H1 (cell line): ENCODE data around the gene APLP2. TPM values are rescaled to one million over a fixed set of nuclear protein-coding genes. Genes with fewer than 3 reads are reported as not detected.

Experiments
- polyA plus RNA-seq, 7 experiments: library from polyadenylated mRNA; depleted of rRNA in 3 of 7; stranded (reverse) in 5 of 7; unstranded in 2 of 7; fragments of >200 nt in 5 of 7; fragments of 200-250 nt in 2 of 7; gene quantifications; 1 replicate in 5 of 7; 2 replicates in 1 of 7; 4 replicates in 1 of 7; pipeline versions ENCODE4 v1.2.1 to v1.2.3, GENCODE V29; 2011 to 2013; ENCODE audit warnings: missing spikeins in 2 of 7, mixed read lengths in 2 of 7
- total RNA-seq: library from RNA; stranded (reverse); fragmentation: NEBNext Ultra II Directional; extraction: Animal tissue kit (Norgen Biotek cat#: 25700); gene quantifications from 2 replicates; pipeline ENCODE4 v1.2.1, GENCODE V29; 2021
- TF ChIP-seq, protein P1 (sequence below), 3 experiments: IDR thresholded peaks; 1 replicate in 2 of 3; 2 replicates in 1 of 3; pipeline versions ENCODE4 v1.5.1 to v1.6.1; 2011; ENCODE audit warnings: low read length in 3 of 3, mild to moderate bottlenecking in 3 of 3, inconsistent platforms in 2 of 3, low read depth in 1 of 3, moderate library complexity in 1 of 3; ENCODE audit not compliant: insufficient read depth in 1 of 3; ENCODE audit errors: control extremely low read depth in 1 of 3

Gene APLP2
- total and polyA plus RNA-seq, 2 of the 8 experiments (the other 6 are each of a cell fraction or from before 2014, with no cell fraction given) = 222 to 315 TPM

DNA sequence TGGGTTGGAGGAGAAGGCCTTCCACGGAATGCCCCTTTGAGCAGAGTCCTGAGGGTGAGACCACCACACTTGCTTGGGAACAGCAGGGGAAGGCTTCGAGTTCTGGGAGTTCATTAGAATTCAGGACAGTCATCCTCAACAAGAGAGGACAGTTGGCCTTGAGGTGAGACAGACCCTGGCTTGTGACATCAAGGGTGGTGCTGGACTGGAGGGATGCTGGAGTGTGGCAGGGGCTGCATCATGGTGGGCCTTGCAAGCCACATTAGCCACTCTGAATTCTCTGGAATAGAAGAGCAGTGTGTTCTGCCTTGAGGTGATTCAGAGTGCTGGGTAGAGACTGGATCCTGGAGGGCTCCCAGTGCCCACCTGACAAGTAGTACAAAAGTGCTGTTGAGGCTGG, 26.3 kb downstream of the APLP2 start (continued):
- TF ChIP-seq, protein P1, sequence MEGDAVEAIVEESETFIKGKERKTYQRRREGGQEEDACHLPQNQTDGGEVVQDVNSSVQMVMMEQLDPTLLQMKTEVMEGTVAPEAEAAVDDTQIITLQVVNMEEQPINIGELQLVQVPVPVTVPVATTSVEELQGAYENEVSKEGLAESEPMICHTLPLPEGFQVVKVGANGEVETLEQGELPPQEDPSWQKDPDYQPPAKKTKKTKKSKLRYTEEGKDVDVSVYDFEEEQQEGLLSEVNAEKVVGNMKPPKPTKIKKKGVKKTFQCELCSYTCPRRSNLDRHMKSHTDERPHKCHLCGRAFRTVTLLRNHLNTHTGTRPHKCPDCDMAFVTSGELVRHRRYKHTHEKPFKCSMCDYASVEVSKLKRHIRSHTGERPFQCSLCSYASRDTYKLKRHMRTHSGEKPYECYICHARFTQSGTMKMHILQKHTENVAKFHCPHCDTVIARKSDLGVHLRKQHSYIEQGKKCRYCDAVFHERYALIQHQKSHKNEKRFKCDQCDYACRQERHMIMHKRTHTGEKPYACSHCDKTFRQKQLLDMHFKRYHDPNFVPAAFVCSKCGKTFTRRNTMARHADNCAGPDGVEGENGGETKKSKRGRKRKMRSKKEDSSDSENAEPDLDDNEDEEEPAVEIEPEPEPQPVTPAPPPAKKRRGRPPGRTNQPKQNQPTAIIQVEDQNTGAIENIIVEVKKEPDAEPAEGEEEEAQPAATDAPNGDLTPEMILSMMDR (IDR thresholded peaks at IDR 0.05; ENCODE audit: control extremely low read depth in 1 of 3, insufficient read depth in 1 of 3, low read depth in 1 of 3, low read length in 3 of 3) = no peak
